Karpas-422 (cell line): Measurements from ENCODE around the gene ADGRF5. TPM values are rescaled to one million over a fixed set of nuclear protein-coding genes. Genes with fewer than 3 reads are reported as not detected.
"Not testable (repeated sequence)": the region's sequence is repeated elsewhere in the genome, so short reads cannot be mapped to it uniquely, and the experiment has no call there.

ENCODE experiments used
- DNase-seq: peaks from one replicate; pipeline ENCODE4 v3.0.0-alpha.2; 2015
- H2AFZ ChIP-seq: fragments of 200-600 bp; sonication (generic); 2 replicates; pipeline ENCODE4 v1.6.1; 2014; ENCODE audit warnings: antibody characterized with exemption, low read length, mixed read lengths
- H3K27ac ChIP-seq: fragments of 200-600 bp; sonication (generic); 2 replicates; pipeline ENCODE4 v1.5.1; 2014; ENCODE audit warnings: mild to moderate bottlenecking, low read length, moderate library complexity
- H3K27me3 ChIP-seq: fragments of 200-600 bp; sonication (generic); 2 replicates; pipeline ENCODE4 v1.6.1; 2014; ENCODE audit warnings: low read length, mixed read lengths
- H3K36me3 ChIP-seq: fragments of 200-600 bp; sonication (generic); 2 replicates; pipeline ENCODE4 v1.6.1; 2014; ENCODE audit warnings: low read length, mixed read lengths; ENCODE audit not compliant: insufficient read depth
- H3K4me1 ChIP-seq: fragments of 200-600 bp; sonication (generic); 2 replicates; pipeline ENCODE4 v1.6.1; 2014; ENCODE audit warnings: mild to moderate bottlenecking, low read length, mixed read lengths
- H3K4me2 ChIP-seq: fragments of 200-600 bp; sonication (generic); 2 replicates; pipeline ENCODE4 v1.6.1; 2014; ENCODE audit warnings: low read length, low read depth, mild to moderate bottlenecking; ENCODE audit not compliant: poor library complexity, severe bottlenecking
- H3K4me3 ChIP-seq: fragments of 200-600 bp; sonication (generic); 2 replicates; pipeline ENCODE4 v1.5.1; 2014; ENCODE audit warnings: mild to moderate bottlenecking, antibody characterized with exemption, low read length, mixed read lengths
- H3K79me2 ChIP-seq: fragments of 200-600 bp; sonication (generic); 2 replicates; pipeline ENCODE4 v1.6.1; 2014; ENCODE audit warnings: mild to moderate bottlenecking, low read length, mixed read lengths
- H3K9ac ChIP-seq: fragments of 200-600 bp; sonication (generic); 2 replicates; pipeline ENCODE4 v1.6.0; 2014; ENCODE audit warnings: low read length
- H3K9me2 ChIP-seq: fragments of 200-600 bp; sonication (generic), shearing (Covaris generic); replicated peaks from 2 replicates; pipeline ENCODE4 v1.6.0; 2014; ENCODE audit warnings: mild to moderate bottlenecking, low read length, moderate library complexity; ENCODE audit not compliant: insufficient read depth
- H3K9me3 ChIP-seq: fragments of 300-700, 200-600 bp; sonication (generic); 2 replicates; pipeline ENCODE4 v1.6.1; 2014; ENCODE audit warnings: low read length, mixed read lengths
- H4K20me1 ChIP-seq: fragments of 200-600 bp; sonication (generic); 2 replicates; pipeline ENCODE4 v1.6.1; 2014; ENCODE audit warnings: mild to moderate bottlenecking, antibody characterized with exemption, low read length, low read depth; ENCODE audit not compliant: insufficient read depth
- total RNA-seq: library from RNA; depleted of rRNA; stranded (reverse); fragments of >200 nt; shearing (Covaris generic); gene quantifications from 2 replicates; pipeline ENCODE4 v1.2.3, GENCODE V29; 2014; ENCODE audit warnings: low replicate concordance

The ADGRF5 gene
- total RNA-seq, 1 experiment from 2014 or later, result not detected

- Histone ChIP-seq H3K79me2 (no peaks in the 10 kb centered on the region), H3K27ac (no peak overlapping the region), H3K9ac (no peak overlapping the region), H3K4me3 (no peak overlapping the region), H3K36me3 (no peaks in the 10 kb centered on the region), H4K20me1 (no peaks in the 10 kb centered on the region), H2AFZ (0 out of 2 replicates have a peak overlapping the region, but pooled peaks have one; percentile 64), H3K9me3 (no peaks in the 10 kb centered on the region), H3K4me2 (peak overlapping the region; percentile 35), H3K9me2 (no peaks in the 10 kb centered on the region), H3K4me1 (peaks cover 3% of the 10 kb centered on the region; the same call in 1 of the 2 replicates), H3K27me3 (no peaks in the 10 kb centered on the region)
- DNase-seq, result peak; percentile 86
Measured at GRCh38 chr6:46848684-46849360, 72.9 kb downstream of the ADGRF5 start.

DNA sequence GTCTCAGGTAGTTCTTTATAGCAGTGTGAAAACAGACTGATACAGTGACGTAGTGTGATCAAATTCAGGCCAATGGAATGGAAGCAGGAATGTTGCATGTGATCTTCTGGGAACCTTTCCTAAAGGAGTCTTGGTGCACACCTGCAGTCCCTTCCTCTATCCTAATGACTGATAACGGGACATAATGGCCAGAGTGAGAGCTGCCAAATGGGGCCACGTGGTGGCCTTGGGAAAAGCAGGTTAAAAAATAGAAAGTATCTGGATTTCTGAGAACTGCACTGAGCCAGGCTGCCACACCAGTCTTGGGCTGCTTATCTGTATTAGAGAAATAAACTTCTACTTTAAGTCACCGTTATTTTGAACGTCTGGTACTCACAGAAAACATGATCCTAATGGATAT, 76.6 kb downstream of the ADGRF5 start:
- H3K36me3 ChIP-seq, result no peaks in the 10 kb centered on the region
- H3K4me3 ChIP-seq, result no peak overlapping the region
- no peaks in the 10 kb centered on the region for H4K20me1 ChIP-seq
- no peak for DNase-seq
- no peak overlapping the region for H3K4me2 ChIP-seq
- no peaks in the 10 kb centered on the region for H3K9me2 ChIP-seq
- no peak overlapping the region for H3K27ac ChIP-seq
- H3K4me1 ChIP-seq, result peaks cover 3% of the 10 kb centered on the region; the same call in 1 of the 2 replicates
- no peaks in the 10 kb centered on the region for H3K9me3 ChIP-seq
- H3K79me2 ChIP-seq, result no peaks in the 10 kb centered on the region
- no peaks in the 10 kb centered on the region for H3K27me3 ChIP-seq
- no peak overlapping the region for H3K9ac ChIP-seq
- H2AFZ ChIP-seq, result no peak overlapping the region

DNA sequence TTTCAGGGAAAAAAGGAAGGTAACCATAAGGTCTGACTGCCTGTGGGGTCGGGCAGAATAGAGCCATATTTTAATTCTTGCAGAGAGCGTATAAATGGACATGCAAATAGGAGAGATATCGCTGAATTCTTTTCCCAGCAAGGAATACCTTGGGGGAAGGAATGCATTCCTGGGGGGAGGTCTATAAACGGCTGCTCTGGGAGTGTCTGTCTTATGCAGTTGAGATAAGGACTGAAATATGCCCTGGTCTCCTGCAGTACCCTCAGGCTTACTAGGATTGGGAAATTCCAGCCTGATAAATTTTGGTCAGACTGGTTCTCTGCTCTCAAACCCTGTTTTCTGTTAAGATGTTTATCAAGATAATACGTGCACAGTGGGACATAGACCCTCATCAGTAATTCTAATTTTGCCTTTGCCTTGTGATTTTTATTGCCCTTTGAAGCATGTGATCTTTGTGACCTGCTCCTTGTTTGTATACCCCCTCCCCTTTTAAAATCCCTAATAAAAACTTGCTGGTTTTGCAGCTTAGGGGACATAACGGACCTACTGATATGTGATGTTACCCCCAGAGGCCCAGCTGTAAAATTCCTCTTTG, 79.4 kb downstream of the ADGRF5 start:
- H4K20me1 ChIP-seq, H3K9ac ChIP-seq, H2AFZ ChIP-seq, H3K9me3 ChIP-seq, H3K79me2 ChIP-seq, H3K36me3 ChIP-seq, H3K4me3 ChIP-seq, H3K9me2 ChIP-seq, H3K4me2 ChIP-seq, DNase-seq, H3K4me1 ChIP-seq, H3K27ac ChIP-seq, H3K27me3 ChIP-seq: not testable (repeated sequence)

DNA sequence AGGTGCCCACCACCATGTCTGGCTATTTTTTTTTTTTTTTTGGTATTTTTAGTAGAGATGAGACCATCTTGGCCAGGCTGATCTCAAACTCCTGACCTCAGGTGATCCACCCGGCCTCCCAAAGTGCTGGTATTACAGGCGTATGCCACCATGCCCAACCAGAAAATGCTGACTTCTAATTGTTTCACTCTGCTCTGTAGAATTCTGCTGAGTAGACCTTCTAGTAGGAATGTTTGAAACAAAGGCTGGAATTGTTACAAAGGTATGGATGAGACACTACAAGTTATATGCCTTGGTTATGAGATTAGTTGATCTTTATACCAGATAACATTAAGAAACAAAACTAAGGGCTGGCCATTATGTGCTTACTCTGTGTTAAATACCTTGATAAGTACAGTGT, 83.7 kb downstream of the ADGRF5 start:
- Histone ChIP-seq H3K4me1 (no peaks in the 10 kb centered on the region), H2AFZ (no peak overlapping the region), H3K4me2 (no peak overlapping the region), H3K9me3 (no peaks in the 10 kb centered on the region), H4K20me1 (no peaks in the 10 kb centered on the region), H3K36me3 (no peaks in the 10 kb centered on the region), H3K79me2 (no peaks in the 10 kb centered on the region), H3K9ac (no peak overlapping the region), H3K9me2 (no peaks in the 10 kb centered on the region), H3K4me3 (no peak overlapping the region), H3K27me3 (no peaks in the 10 kb centered on the region), H3K27ac (no peak overlapping the region)
- no peak for DNase-seq

- not testable (repeated sequence) for H3K27ac ChIP-seq, H3K4me1 ChIP-seq, H2AFZ ChIP-seq, H3K36me3 ChIP-seq, H3K4me3 ChIP-seq, H3K9me3 ChIP-seq, DNase-seq, H3K79me2 ChIP-seq, H3K9me2 ChIP-seq, H3K4me2 ChIP-seq, H3K9ac ChIP-seq, H3K27me3 ChIP-seq, H4K20me1 ChIP-seq
Measured at GRCh38 chr6:46834991-46835390, 86.7 kb downstream of the ADGRF5 start.

- H3K36me3 ChIP-seq, H3K4me1 ChIP-seq, H3K27me3 ChIP-seq, H3K79me2 ChIP-seq, H3K9ac ChIP-seq, H4K20me1 ChIP-seq, H3K9me2 ChIP-seq, H2AFZ ChIP-seq, DNase-seq, H3K9me3 ChIP-seq, H3K4me3 ChIP-seq, H3K4me2 ChIP-seq, H3K27ac ChIP-seq: not testable (repeated sequence)
Measured at GRCh38 chr6:46834257-46834916, 87.4 kb downstream of the ADGRF5 start.

DNA sequence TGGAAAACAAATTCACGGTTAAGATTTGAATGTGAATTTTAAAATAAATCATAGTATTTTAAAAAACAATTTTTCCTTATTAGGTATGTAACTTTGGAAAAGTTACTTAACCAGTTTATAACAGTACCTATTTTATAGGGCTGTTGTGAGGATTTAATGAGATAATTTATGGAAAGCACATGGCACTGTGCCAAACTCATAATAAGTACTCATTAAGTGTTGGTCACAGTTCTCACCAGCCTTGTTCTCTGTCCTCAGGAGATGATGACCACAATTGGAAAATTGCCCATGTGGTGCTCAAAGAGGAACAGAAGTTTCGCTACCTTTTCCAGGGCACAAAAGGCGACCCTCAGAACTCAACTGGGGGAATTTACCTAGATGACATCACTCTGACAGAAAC, 88.9 kb downstream of the ADGRF5 start:
- Histone ChIP-seq H3K4me3 (no peak overlapping the region), H4K20me1 (no peaks in the 10 kb centered on the region), H2AFZ (no peak overlapping the region), H3K27ac (no peak overlapping the region), H3K27me3 (no peaks in the 10 kb centered on the region), H3K4me2 (no peak overlapping the region), H3K9ac (no peak overlapping the region), H3K9me2 (no peaks in the 10 kb centered on the region), H3K36me3 (no peaks in the 10 kb centered on the region), H3K4me1 (no peaks in the 10 kb centered on the region), H3K9me3 (no peaks in the 10 kb centered on the region), H3K79me2 (no peaks in the 10 kb centered on the region)
- no peak for DNase-seq

- no peak overlapping the region for H2AFZ ChIP-seq
- no peaks in the 10 kb centered on the region for H3K79me2 ChIP-seq
- no peak overlapping the region for H3K4me3 ChIP-seq
- no peaks in the 10 kb centered on the region for H3K9me3 ChIP-seq
- no peaks in the 10 kb centered on the region for H3K27me3 ChIP-seq
- no peaks in the 10 kb centered on the region for H3K4me1 ChIP-seq
- no peak for DNase-seq
- H3K27ac ChIP-seq, result no peak overlapping the region
- no peaks in the 10 kb centered on the region for H4K20me1 ChIP-seq
- H3K4me2 ChIP-seq, result no peak overlapping the region
- no peak overlapping the region for H3K9ac ChIP-seq
- no peaks in the 10 kb centered on the region for H3K36me3 ChIP-seq
- no peaks in the 10 kb centered on the region for H3K9me2 ChIP-seq
Measured at GRCh38 chr6:46828939-46829338, 92.8 kb downstream of the ADGRF5 start.
